Stimulated activated CD8-positive, alpha-beta memory T cell treated with anti-CD3 and anti-CD28 coated beads, Interleukin-4, amount 100 ng/mL, for 4 hours (primary cell): Measurements from ENCODE around the gene UBTF.
A peak's percentile ranks its signal among the peaks of the same experiment; 100 is the strongest.

ENCODE experiments used
- DNase-seq, 2 donors: peaks; one replicate each; pipeline ENCODE4 v3.0.0-alpha.2; 2020; ENCODE audit warnings: low read depth in 2 of 2, low spot score in 1 of 2

UBTF gene

GRCh38 chr17:44219616-44220212, at the start of gene UBTF:
UBTF (minus strand) TSS chr17:44219675; CDS start chr17:44218229, 1,446 bp downstream.
- DNase-seq = peak in 1 of 2 donors; percentile 57

GRCh38 chr17:44268709-44269534, 49.4 kb upstream of the UBTF start:
- DNase-seq = no peak

GRCh38 chr17:44267818-44268490, 48.5 kb upstream of the UBTF start, which contains the start of gene SLC4A1:
SLC4A1 (minus strand) TSS chr17:44268135; CDS start chr17:44262866, 5,269 bp downstream.
- no peak for DNase-seq

- no peak for DNase-seq
Measured at GRCh38 chr17:44267165-44267455, 47.6 kb upstream of the UBTF start.

- no peak for DNase-seq
Measured at GRCh38 chr17:44266402-44267164, 47.1 kb upstream of the UBTF start.

GRCh38 chr17:44263345-44263902, 43.9 kb upstream of the UBTF start:
- DNase-seq = no peak

- no peak for DNase-seq
Measured at GRCh38 chr17:44262654-44263225, 43.3 kb upstream of the UBTF start.

GRCh38 chr17:44260296-44260695, 40.8 kb upstream of the UBTF start:
- DNase-seq = no peak

GRCh38 chr17:44258811-44259351, 39.4 kb upstream of the UBTF start:
- no peak for DNase-seq

GRCh38 chr17:44257815-44258760, 38.6 kb upstream of the UBTF start:
- DNase-seq = no peak

GRCh38 chr17:44256671-44257070, 37.2 kb upstream of the UBTF start:
- DNase-seq = no peak

- DNase-seq = no peak
Measured at GRCh38 chr17:44255915-44256314, 36.4 kb upstream of the UBTF start.

GRCh38 chr17:44254361-44255095, 35.1 kb upstream of the UBTF start:
- DNase-seq = no peak

GRCh38 chr17:44253006-44253405, 33.5 kb upstream of the UBTF start:
- DNase-seq = no peak

- no peak for DNase-seq
Measured at GRCh38 chr17:44251062-44251461, 31.6 kb upstream of the UBTF start.

GRCh38 chr17:44249501-44250246, 30.2 kb upstream of the UBTF start:
- DNase-seq = no peak

GRCh38 chr17:44247876-44248736, 28.6 kb upstream of the UBTF start:
- DNase-seq = no peak
